Measurements from ENCODE around the gene MLLT1.

The MLLT1 gene

GRCh38 chr19:6269101-6269886 lies 10.5 kb downstream of the MLLT1 start:
- no peaks in the 10 kb centered on the region for H3K9me3 ChIP-seq (ENCODE audit: control insufficient read depth in 2 of 2, low read length in 2 of 2)
- no peak overlapping the region for H3K27ac ChIP-seq (ENCODE audit: low read length)
- peaks cover 10 to 16% of the 10 kb centered on the region in 2 donors for H3K36me3 ChIP-seq (ENCODE audit: control insufficient read depth in 2 of 2, insufficient read depth in 2 of 2, low read length in 2 of 2)
- no peaks in the 10 kb centered on the region for H3K27me3 ChIP-seq (ENCODE audit: control insufficient read depth in 1 of 2, insufficient read depth in 2 of 2, low read length in 2 of 2)
- H3K4me3 ChIP-seq (ENCODE audit: low read length in 2 of 2), result no peak overlapping the region
- peaks cover 50% of the 10 kb centered on the region for H3K4me1 ChIP-seq (ENCODE audit: control insufficient read depth, insufficient read depth, low read length)
- H3K9ac ChIP-seq (ENCODE audit: low read length in 2 of 2), result no peak overlapping the region

- no peak overlapping the region for H3K27ac ChIP-seq (ENCODE audit: low read length)
- H3K9ac ChIP-seq (ENCODE audit: low read length in 2 of 2), result peak overlapping the region in 1 of 2 donors; percentile 21
- peaks cover 12 to 16% of the 10 kb centered on the region in 2 donors for H3K36me3 ChIP-seq (ENCODE audit: control insufficient read depth in 2 of 2, insufficient read depth in 2 of 2, low read length in 2 of 2)
- peaks cover 41% of the 10 kb centered on the region for H3K4me1 ChIP-seq (ENCODE audit: control insufficient read depth, insufficient read depth, low read length)
- H3K4me3 ChIP-seq (ENCODE audit: low read length in 2 of 2), result no peak overlapping the region
- H3K9me3 ChIP-seq (ENCODE audit: control insufficient read depth in 2 of 2, low read length in 2 of 2), result no peaks in the 10 kb centered on the region
- H3K27me3 ChIP-seq (ENCODE audit: control insufficient read depth in 1 of 2, insufficient read depth in 2 of 2, low read length in 2 of 2), result no peaks in the 10 kb centered on the region
These were observed 11.4 kb downstream of the MLLT1 start for GRCh38 chr19:6268382-6268771.

- H3K36me3 ChIP-seq (ENCODE audit: control insufficient read depth in 2 of 2, insufficient read depth in 2 of 2, low read length in 2 of 2), result peaks cover 13 to 16% of the 10 kb centered on the region in 2 donors
- no peak overlapping the region for H3K4me3 ChIP-seq (ENCODE audit: low read length in 2 of 2)
- no peaks in the 10 kb centered on the region for H3K27me3 ChIP-seq (ENCODE audit: control insufficient read depth in 1 of 2, insufficient read depth in 2 of 2, low read length in 2 of 2)
- peaks cover 35% of the 10 kb centered on the region for H3K4me1 ChIP-seq (ENCODE audit: control insufficient read depth, insufficient read depth, low read length)
- H3K9me3 ChIP-seq (ENCODE audit: control insufficient read depth in 2 of 2, low read length in 2 of 2), result no peaks in the 10 kb centered on the region
- H3K9ac ChIP-seq (ENCODE audit: low read length in 2 of 2), result no peak overlapping the region
- H3K27ac ChIP-seq (ENCODE audit: low read length), result no peak overlapping the region
These were observed 12.0 kb downstream of the MLLT1 start for GRCh38 chr19:6267552-6268381.

- H3K36me3 ChIP-seq (ENCODE audit: control insufficient read depth in 2 of 2, insufficient read depth in 2 of 2, low read length in 2 of 2), result peaks cover 17 to 28% of the 10 kb centered on the region in 2 donors
These were observed 15.0 kb downstream of the MLLT1 start for GRCh38 chr19:6264803-6265202.

GRCh38 chr19:6263735-6264444 lies 15.9 kb downstream of the MLLT1 start:
- Histone ChIP-seq H3K27me3 (ENCODE audit: control insufficient read depth in 1 of 2, insufficient read depth in 2 of 2, low read length in 2 of 2) (no peaks in the 10 kb centered on the region), H3K36me3 (ENCODE audit: control insufficient read depth in 2 of 2, insufficient read depth in 2 of 2, low read length in 2 of 2) (peaks cover 8 to 25% of the 10 kb centered on the region in 2 donors), H3K9ac (ENCODE audit: low read length in 2 of 2) (no peak overlapping the region), H3K9me3 (ENCODE audit: control insufficient read depth in 2 of 2, low read length in 2 of 2) (no peaks in the 10 kb centered on the region), H3K4me3 (ENCODE audit: low read length in 2 of 2) (no peak overlapping the region), H3K27ac (ENCODE audit: low read length) (no peak overlapping the region), H3K4me1 (ENCODE audit: control insufficient read depth, insufficient read depth, low read length) (peaks cover 27% of the 10 kb centered on the region)

More at GRCh38 chr19:6264803-6265202, 15.0 kb downstream of the MLLT1 start:
- Histone ChIP-seq H3K9me3 (ENCODE audit: control insufficient read depth in 2 of 2, low read length in 2 of 2) (no peaks in the 10 kb centered on the region), H3K9ac (ENCODE audit: low read length in 2 of 2) (no peak overlapping the region), H3K4me3 (ENCODE audit: low read length in 2 of 2) (no peak overlapping the region), H3K27me3 (ENCODE audit: control insufficient read depth in 1 of 2, insufficient read depth in 2 of 2, low read length in 2 of 2) (no peaks in the 10 kb centered on the region), H3K27ac (ENCODE audit: low read length) (no peak overlapping the region), H3K4me1 (ENCODE audit: control insufficient read depth, insufficient read depth, low read length) (peaks cover 18% of the 10 kb centered on the region)

GRCh38 chr19:6263306-6263705 lies 16.5 kb downstream of the MLLT1 start:
- Histone ChIP-seq H3K4me1 (ENCODE audit: control insufficient read depth, insufficient read depth, low read length) (peaks cover 28% of the 10 kb centered on the region), H3K9ac (ENCODE audit: low read length in 2 of 2) (no peak overlapping the region), H3K27ac (ENCODE audit: low read length) (no peak overlapping the region), H3K36me3 (ENCODE audit: control insufficient read depth in 2 of 2, insufficient read depth in 2 of 2, low read length in 2 of 2) (peaks cover 9 to 28% of the 10 kb centered on the region in 2 donors), H3K9me3 (ENCODE audit: control insufficient read depth in 2 of 2, low read length in 2 of 2) (no peaks in the 10 kb centered on the region), H3K27me3 (ENCODE audit: control insufficient read depth in 1 of 2, insufficient read depth in 2 of 2, low read length in 2 of 2) (no peaks in the 10 kb centered on the region), H3K4me3 (ENCODE audit: low read length in 2 of 2) (no peak overlapping the region)

- Histone ChIP-seq H3K9ac (ENCODE audit: low read length in 2 of 2) (no peak overlapping the region), H3K9me3 (ENCODE audit: control insufficient read depth in 2 of 2, low read length in 2 of 2) (no peaks in the 10 kb centered on the region), H3K4me1 (ENCODE audit: control insufficient read depth, insufficient read depth, low read length) (peaks cover 22% of the 10 kb centered on the region), H3K36me3 (ENCODE audit: control insufficient read depth in 2 of 2, insufficient read depth in 2 of 2, low read length in 2 of 2) (peaks cover 13 to 25% of the 10 kb centered on the region in 2 donors), H3K4me3 (ENCODE audit: low read length in 2 of 2) (no peak overlapping the region), H3K27ac (ENCODE audit: low read length) (no peak overlapping the region), H3K27me3 (ENCODE audit: control insufficient read depth in 1 of 2, insufficient read depth in 2 of 2, low read length in 2 of 2) (no peaks in the 10 kb centered on the region)
These were observed 17.3 kb downstream of the MLLT1 start for GRCh38 chr19:6262519-6262918.

GRCh38 chr19:6261883-6262282 lies 17.9 kb downstream of the MLLT1 start:
- no peaks in the 10 kb centered on the region for H3K9me3 ChIP-seq (ENCODE audit: control insufficient read depth in 2 of 2, low read length in 2 of 2)
- no peaks in the 10 kb centered on the region for H3K27me3 ChIP-seq (ENCODE audit: control insufficient read depth in 1 of 2, insufficient read depth in 2 of 2, low read length in 2 of 2)
- no peak overlapping the region for H3K27ac ChIP-seq (ENCODE audit: low read length)
- H3K4me3 ChIP-seq (ENCODE audit: low read length in 2 of 2), result no peak overlapping the region
- no peak overlapping the region for H3K9ac ChIP-seq (ENCODE audit: low read length in 2 of 2)
- H3K4me1 ChIP-seq (ENCODE audit: control insufficient read depth, insufficient read depth, low read length), result peaks cover 22% of the 10 kb centered on the region
- peaks cover 13 to 23% of the 10 kb centered on the region in 2 donors for H3K36me3 ChIP-seq (ENCODE audit: control insufficient read depth in 2 of 2, insufficient read depth in 2 of 2, low read length in 2 of 2)

GRCh38 chr19:6260912-6261650 lies 18.7 kb downstream of the MLLT1 start:
- Histone ChIP-seq H3K27me3 (ENCODE audit: control insufficient read depth in 1 of 2, insufficient read depth in 2 of 2, low read length in 2 of 2) (no peaks in the 10 kb centered on the region), H3K4me3 (ENCODE audit: low read length in 2 of 2) (no peak overlapping the region), H3K4me1 (ENCODE audit: control insufficient read depth, insufficient read depth, low read length) (peaks cover 22% of the 10 kb centered on the region), H3K9ac (ENCODE audit: low read length in 2 of 2) (no peak overlapping the region), H3K9me3 (ENCODE audit: control insufficient read depth in 2 of 2, low read length in 2 of 2) (no peaks in the 10 kb centered on the region), H3K36me3 (ENCODE audit: control insufficient read depth in 2 of 2, insufficient read depth in 2 of 2, low read length in 2 of 2) (peaks cover 13 to 23% of the 10 kb centered on the region in 2 donors), H3K27ac (ENCODE audit: low read length) (no peak overlapping the region)

- Histone ChIP-seq H3K9ac (ENCODE audit: low read length in 2 of 2) (no peak overlapping the region), H3K36me3 (ENCODE audit: control insufficient read depth in 2 of 2, insufficient read depth in 2 of 2, low read length in 2 of 2) (peaks cover 13 to 23% of the 10 kb centered on the region in 2 donors), H3K27ac (ENCODE audit: low read length) (no peak overlapping the region), H3K4me1 (ENCODE audit: control insufficient read depth, insufficient read depth, low read length) (peaks cover 22% of the 10 kb centered on the region), H3K4me3 (ENCODE audit: low read length in 2 of 2) (no peak overlapping the region), H3K9me3 (ENCODE audit: control insufficient read depth in 2 of 2, low read length in 2 of 2) (no peaks in the 10 kb centered on the region), H3K27me3 (ENCODE audit: control insufficient read depth in 1 of 2, insufficient read depth in 2 of 2, low read length in 2 of 2) (no peaks in the 10 kb centered on the region)
These were observed 19.4 kb downstream of the MLLT1 start for GRCh38 chr19:6260376-6260775.

Data from stomach smooth muscle (tissue), 2 donors.